ENCODE measurements around the gene RABEP2. TPM values are rescaled to one million over a fixed set of nuclear protein-coding genes. Genes with fewer than 3 reads are reported as not detected.

RABEP2 gene
- polyA plus RNA-seq, 1 donor (not counting 4 experiments of a cell fraction or from before 2014, with no cell fraction given), result 8.7 TPM

DNA sequence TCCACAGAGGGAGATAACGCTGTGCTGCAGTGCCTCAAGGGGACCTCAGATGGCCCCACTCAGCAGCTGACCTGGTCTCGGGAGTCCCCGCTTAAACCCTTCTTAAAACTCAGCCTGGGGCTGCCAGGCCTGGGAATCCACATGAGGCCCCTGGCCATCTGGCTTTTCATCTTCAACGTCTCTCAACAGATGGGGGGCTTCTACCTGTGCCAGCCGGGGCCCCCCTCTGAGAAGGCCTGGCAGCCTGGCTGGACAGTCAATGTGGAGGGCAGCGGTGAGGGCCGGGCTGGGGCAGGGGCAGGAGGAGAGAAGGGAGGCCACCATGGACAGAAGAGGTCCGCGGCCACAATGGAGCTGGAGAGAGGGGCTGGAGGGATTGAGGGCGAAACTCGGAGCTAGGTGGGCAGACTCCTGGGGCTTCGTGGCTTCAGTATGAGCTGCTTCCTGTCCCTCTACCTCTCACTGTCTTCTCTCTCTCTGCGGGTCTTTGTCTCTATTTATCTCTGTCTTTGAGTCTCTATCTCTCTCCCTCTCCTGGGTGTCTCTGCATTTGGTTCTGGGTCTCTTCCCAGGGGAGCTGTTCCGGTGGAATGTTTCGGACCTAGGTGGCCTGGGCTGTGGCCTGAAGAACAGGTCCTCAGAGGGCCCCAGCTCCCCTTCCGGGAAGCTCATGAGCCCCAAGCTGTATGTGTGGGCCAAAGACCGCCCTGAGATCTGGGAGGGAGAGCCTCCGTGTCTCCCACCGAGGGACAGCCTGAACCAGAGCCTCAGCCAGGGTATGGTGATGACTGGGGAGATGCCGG, 7.5 kb upstream of the RABEP2 start:
- Histone ChIP-seq H4K20me1 (ENCODE audit: control insufficient read depth, extremely low read depth, insufficient read depth, low read length) (no peaks in the 10 kb centered on the region), H3K4me3 (ENCODE audit: control insufficient read depth in 2 of 3, extremely low read depth in 1 of 3, insufficient read depth in 2 of 3, low read depth in 1 of 3, low read length in 3 of 3) (no peak overlapping the region), H3K4me2 (ENCODE audit: control insufficient read depth, extremely low read depth, insufficient read depth, low read depth, low read length) (no peak overlapping the region), H3K9me3 (ENCODE audit: control insufficient read depth, low read depth, low read length) (no peaks in the 10 kb centered on the region), H2AFZ (ENCODE audit: control insufficient read depth, low read length) (no peak overlapping the region), H3K9me1 (ENCODE audit: control insufficient read depth, extremely low read depth, insufficient read depth, low read length) (no peaks in the 10 kb centered on the region), H3K27ac (ENCODE audit: control insufficient read depth, insufficient read depth, low read length) (no peak overlapping the region), H3K36me3 (ENCODE audit: control insufficient read depth in 2 of 2, extremely low read depth in 1 of 2, insufficient read depth in 2 of 2, low read length in 2 of 2) (no peaks in the 10 kb centered on the region), H3K79me2 (ENCODE audit: control insufficient read depth, insufficient read depth, low read length) (no peaks in the 10 kb centered on the region), H3K9ac (ENCODE audit: control insufficient read depth, extremely low read depth, insufficient read depth, low read length) (no peak overlapping the region), H3K27me3 (ENCODE audit: control insufficient read depth, extremely low read depth, insufficient read depth, low read length) (no peaks in the 10 kb centered on the region), H3K4me1 (ENCODE audit: control insufficient read depth, extremely low read depth, insufficient read depth, low read length) (no peaks in the 10 kb centered on the region)
- DNase-seq (ENCODE audit: low read depth, low spot score) (no peak), FAIRE-seq (no peak)
- dilution Hi-C loops (cut with MboI; ENCODE audit: extremely low pct_ligation_motif_present, low sequenced_read_pairs), result no loop called here
- no peak for TF ChIP-seq EZH2 (IDR thresholded peaks at IDR 0.05; ENCODE audit: low read length)
- TF ChIP-seq, protein P1, sequence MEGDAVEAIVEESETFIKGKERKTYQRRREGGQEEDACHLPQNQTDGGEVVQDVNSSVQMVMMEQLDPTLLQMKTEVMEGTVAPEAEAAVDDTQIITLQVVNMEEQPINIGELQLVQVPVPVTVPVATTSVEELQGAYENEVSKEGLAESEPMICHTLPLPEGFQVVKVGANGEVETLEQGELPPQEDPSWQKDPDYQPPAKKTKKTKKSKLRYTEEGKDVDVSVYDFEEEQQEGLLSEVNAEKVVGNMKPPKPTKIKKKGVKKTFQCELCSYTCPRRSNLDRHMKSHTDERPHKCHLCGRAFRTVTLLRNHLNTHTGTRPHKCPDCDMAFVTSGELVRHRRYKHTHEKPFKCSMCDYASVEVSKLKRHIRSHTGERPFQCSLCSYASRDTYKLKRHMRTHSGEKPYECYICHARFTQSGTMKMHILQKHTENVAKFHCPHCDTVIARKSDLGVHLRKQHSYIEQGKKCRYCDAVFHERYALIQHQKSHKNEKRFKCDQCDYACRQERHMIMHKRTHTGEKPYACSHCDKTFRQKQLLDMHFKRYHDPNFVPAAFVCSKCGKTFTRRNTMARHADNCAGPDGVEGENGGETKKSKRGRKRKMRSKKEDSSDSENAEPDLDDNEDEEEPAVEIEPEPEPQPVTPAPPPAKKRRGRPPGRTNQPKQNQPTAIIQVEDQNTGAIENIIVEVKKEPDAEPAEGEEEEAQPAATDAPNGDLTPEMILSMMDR (optimal IDR thresholded peaks at IDR 0.05 in 1 of 3, IDR thresholded peaks at IDR 0.05 in 1 of 3, conservative IDR thresholded peaks at IDR 0.05 in 1 of 3; ENCODE audit: extremely low read depth in 1 of 3, insufficient read depth in 2 of 3, low read length in 3 of 3), result no peak

DNA sequence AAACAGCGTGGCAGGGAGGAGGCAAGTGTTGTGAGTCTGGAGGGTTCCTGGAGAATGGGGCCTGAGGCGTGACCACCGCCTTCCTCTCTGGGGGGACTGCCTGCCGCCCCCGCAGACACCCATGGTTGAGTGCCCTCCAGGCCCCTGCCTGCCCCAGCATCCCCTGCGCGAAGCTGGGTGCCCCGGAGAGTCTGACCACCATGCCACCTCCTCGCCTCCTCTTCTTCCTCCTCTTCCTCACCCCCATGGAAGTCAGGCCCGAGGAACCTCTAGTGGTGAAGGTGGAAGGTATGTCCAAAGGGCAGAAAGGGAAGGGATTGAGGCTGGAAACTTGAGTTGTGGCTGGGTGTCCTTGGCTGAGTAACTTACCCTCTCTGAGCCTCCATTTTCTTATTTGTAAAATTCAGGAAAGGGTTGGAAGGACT, 6.8 kb upstream of the RABEP2 start, which contains the start of gene CD19:
TSS of gene CD19 (plus strand) at position 171 of the 425 bp plus-strand sequence. CDS start at position 201, 30 bp downstream.
- dilution Hi-C loops (cut with MboI; ENCODE audit: extremely low pct_ligation_motif_present, low sequenced_read_pairs), result no loop called here
- Histone ChIP-seq H3K79me2 (ENCODE audit: control insufficient read depth, insufficient read depth, low read length) (no peaks in the 10 kb centered on the region), H3K9me1 (ENCODE audit: control insufficient read depth, extremely low read depth, insufficient read depth, low read length) (no peaks in the 10 kb centered on the region), H3K9ac (ENCODE audit: control insufficient read depth, extremely low read depth, insufficient read depth, low read length) (no peak within 1 kb of the TSS), H3K9me3 (ENCODE audit: control insufficient read depth, low read depth, low read length) (no peaks in the 10 kb centered on the region), H3K27ac (ENCODE audit: control insufficient read depth, insufficient read depth, low read length) (no peak within 1 kb of the TSS), H3K36me3 (ENCODE audit: control insufficient read depth in 2 of 2, extremely low read depth in 1 of 2, insufficient read depth in 2 of 2, low read length in 2 of 2) (no peaks in the 10 kb centered on the region), H3K4me3 (ENCODE audit: control insufficient read depth in 2 of 3, extremely low read depth in 1 of 3, insufficient read depth in 2 of 3, low read depth in 1 of 3, low read length in 3 of 3) (no peak within 1 kb of the TSS), H3K4me2 (ENCODE audit: control insufficient read depth, extremely low read depth, insufficient read depth, low read depth, low read length) (no peak within 1 kb of the TSS), H3K4me1 (ENCODE audit: control insufficient read depth, extremely low read depth, insufficient read depth, low read length) (no peaks in the 10 kb centered on the region), H4K20me1 (ENCODE audit: control insufficient read depth, extremely low read depth, insufficient read depth, low read length) (no peaks in the 10 kb centered on the region), H2AFZ (ENCODE audit: control insufficient read depth, low read length) (no peak within 1 kb of the TSS), H3K27me3 (ENCODE audit: control insufficient read depth, extremely low read depth, insufficient read depth, low read length) (no peaks in the 10 kb centered on the region)
- TF ChIP-seq EZH2 (IDR thresholded peaks at IDR 0.05; ENCODE audit: low read length), result no peak
- TF ChIP-seq, protein P1 (optimal IDR thresholded peaks at IDR 0.05 in 1 of 3, IDR thresholded peaks at IDR 0.05 in 1 of 3, conservative IDR thresholded peaks at IDR 0.05 in 1 of 3; ENCODE audit: extremely low read depth in 1 of 3, insufficient read depth in 2 of 3, low read length in 3 of 3), result no peak
- FAIRE-seq, result no peak
- DNase-seq (ENCODE audit: low read depth, low spot score), result no peak
